ENCODE results near the gene CACNA1E.

Gene CACNA1E

GRCh38 chr1:181701891-181702290 lies 218.6 kb downstream of the CACNA1E start:
- Histone ChIP-seq H3K27me3 (ENCODE audit: control insufficient read depth, insufficient read depth, low read length) (no peaks in the 10 kb centered on the region), H3K9ac (ENCODE audit: low read length) (no peak overlapping the region), H3K4me3 (ENCODE audit: low read length) (no peak overlapping the region), H3K27ac (ENCODE audit: low read depth, low read length) (no peak overlapping the region), H3K36me3 (ENCODE audit: control insufficient read depth, insufficient read depth, low read length) (no peaks in the 10 kb centered on the region), H3K4me1 (ENCODE audit: control insufficient read depth, insufficient read depth, low read length) (no peaks in the 10 kb centered on the region)

- no peak overlapping the region for H3K4me3 ChIP-seq (ENCODE audit: low read length)
- H3K27ac ChIP-seq (ENCODE audit: low read depth, low read length): no peak overlapping the region
- no peaks in the 10 kb centered on the region for H3K27me3 ChIP-seq (ENCODE audit: control insufficient read depth, insufficient read depth, low read length)
- no peaks in the 10 kb centered on the region for H3K36me3 ChIP-seq (ENCODE audit: control insufficient read depth, insufficient read depth, low read length)
- H3K9ac ChIP-seq (ENCODE audit: low read length): no peak overlapping the region
- no peaks in the 10 kb centered on the region for H3K4me1 ChIP-seq (ENCODE audit: control insufficient read depth, insufficient read depth, low read length)
Observed at GRCh38 chr1:181704546-181704945, 221.2 kb downstream of the CACNA1E start.

- Histone ChIP-seq H3K9ac (ENCODE audit: low read length) (no peak overlapping the region), H3K4me3 (ENCODE audit: low read length) (no peak overlapping the region), H3K4me1 (ENCODE audit: control insufficient read depth, insufficient read depth, low read length) (no peaks in the 10 kb centered on the region), H3K36me3 (ENCODE audit: control insufficient read depth, insufficient read depth, low read length) (no peaks in the 10 kb centered on the region), H3K27ac (ENCODE audit: low read depth, low read length) (no peak overlapping the region), H3K27me3 (ENCODE audit: control insufficient read depth, insufficient read depth, low read length) (no peaks in the 10 kb centered on the region)
Observed at GRCh38 chr1:181711820-181712219, 228.5 kb downstream of the CACNA1E start.

- no peaks in the 10 kb centered on the region for H3K27me3 ChIP-seq (ENCODE audit: control insufficient read depth, insufficient read depth, low read length)
- no peaks in the 10 kb centered on the region for H3K36me3 ChIP-seq (ENCODE audit: control insufficient read depth, insufficient read depth, low read length)
- no peaks in the 10 kb centered on the region for H3K4me1 ChIP-seq (ENCODE audit: control insufficient read depth, insufficient read depth, low read length)
- H3K9ac ChIP-seq (ENCODE audit: low read length): no peak overlapping the region
- no peak overlapping the region for H3K27ac ChIP-seq (ENCODE audit: low read depth, low read length)
- no peak overlapping the region for H3K4me3 ChIP-seq (ENCODE audit: low read length)
Observed at GRCh38 chr1:181712711-181713110, 229.4 kb downstream of the CACNA1E start.

- Histone ChIP-seq H3K27ac (ENCODE audit: low read depth, low read length) (no peak overlapping the region), H3K36me3 (ENCODE audit: control insufficient read depth, insufficient read depth, low read length) (no peaks in the 10 kb centered on the region), H3K4me1 (ENCODE audit: control insufficient read depth, insufficient read depth, low read length) (no peaks in the 10 kb centered on the region), H3K9ac (ENCODE audit: low read length) (no peak overlapping the region), H3K4me3 (ENCODE audit: low read length) (no peak overlapping the region), H3K27me3 (ENCODE audit: control insufficient read depth, insufficient read depth, low read length) (no peaks in the 10 kb centered on the region)
Observed at GRCh38 chr1:181714428-181714827, 231.1 kb downstream of the CACNA1E start.

GRCh38 chr1:181718034-181718433 lies 234.7 kb downstream of the CACNA1E start:
- Histone ChIP-seq H3K27me3 (ENCODE audit: control insufficient read depth, insufficient read depth, low read length) (no peaks in the 10 kb centered on the region), H3K4me1 (ENCODE audit: control insufficient read depth, insufficient read depth, low read length) (no peaks in the 10 kb centered on the region), H3K27ac (ENCODE audit: low read depth, low read length) (no peak overlapping the region), H3K36me3 (ENCODE audit: control insufficient read depth, insufficient read depth, low read length) (no peaks in the 10 kb centered on the region), H3K4me3 (ENCODE audit: low read length) (no peak overlapping the region), H3K9ac (ENCODE audit: low read length) (no peak overlapping the region)

- Histone ChIP-seq H3K9ac (ENCODE audit: low read length) (no peak overlapping the region), H3K36me3 (ENCODE audit: control insufficient read depth, insufficient read depth, low read length) (no peaks in the 10 kb centered on the region), H3K27me3 (ENCODE audit: control insufficient read depth, insufficient read depth, low read length) (no peaks in the 10 kb centered on the region)
Observed at GRCh38 chr1:181726320-181727012, 243.1 kb downstream of the CACNA1E start.

GRCh38 chr1:181730606-181731005 lies 247.3 kb downstream of the CACNA1E start:
- H3K36me3 ChIP-seq (ENCODE audit: control insufficient read depth, insufficient read depth, low read length): no peaks in the 10 kb centered on the region

More at GRCh38 chr1:181726320-181727012, 243.1 kb downstream of the CACNA1E start:
- H3K4me3 ChIP-seq (ENCODE audit: low read length): no peak overlapping the region
- H3K4me1 ChIP-seq (ENCODE audit: control insufficient read depth, insufficient read depth, low read length): no peaks in the 10 kb centered on the region
- no peak overlapping the region for H3K27ac ChIP-seq (ENCODE audit: low read depth, low read length)

GRCh38 chr1:181732218-181732990 lies 249.1 kb downstream of the CACNA1E start:
- Histone ChIP-seq H3K4me1 (ENCODE audit: control insufficient read depth, insufficient read depth, low read length) (no peaks in the 10 kb centered on the region), H3K27me3 (ENCODE audit: control insufficient read depth, insufficient read depth, low read length) (no peaks in the 10 kb centered on the region)

More at GRCh38 chr1:181730606-181731005, 247.3 kb downstream of the CACNA1E start:
- Histone ChIP-seq H3K27me3 (ENCODE audit: control insufficient read depth, insufficient read depth, low read length) (no peaks in the 10 kb centered on the region), H3K4me1 (ENCODE audit: control insufficient read depth, insufficient read depth, low read length) (no peaks in the 10 kb centered on the region), H3K27ac (ENCODE audit: low read depth, low read length) (no peak overlapping the region), H3K4me3 (ENCODE audit: low read length) (no peak overlapping the region), H3K9ac (ENCODE audit: low read length) (no peak overlapping the region)

GRCh38 chr1:181733486-181733885 lies 250.2 kb downstream of the CACNA1E start:
- Histone ChIP-seq H3K36me3 (ENCODE audit: control insufficient read depth, insufficient read depth, low read length) (no peaks in the 10 kb centered on the region), H3K4me3 (ENCODE audit: low read length) (no peak overlapping the region), H3K27ac (ENCODE audit: low read depth, low read length) (no peak overlapping the region), H3K4me1 (ENCODE audit: control insufficient read depth, insufficient read depth, low read length) (no peaks in the 10 kb centered on the region), H3K9ac (ENCODE audit: low read length) (no peak overlapping the region), H3K27me3 (ENCODE audit: control insufficient read depth, insufficient read depth, low read length) (no peaks in the 10 kb centered on the region)

More at GRCh38 chr1:181732218-181732990, 249.1 kb downstream of the CACNA1E start:
- Histone ChIP-seq H3K9ac (ENCODE audit: low read length) (no peak overlapping the region), H3K4me3 (ENCODE audit: low read length) (no peak overlapping the region), H3K27ac (ENCODE audit: low read depth, low read length) (no peak overlapping the region), H3K36me3 (ENCODE audit: control insufficient read depth, insufficient read depth, low read length) (no peaks in the 10 kb centered on the region)

- no peak overlapping the region for H3K27ac ChIP-seq (ENCODE audit: low read depth, low read length)
- no peaks in the 10 kb centered on the region for H3K36me3 ChIP-seq (ENCODE audit: control insufficient read depth, insufficient read depth, low read length)
- H3K9ac ChIP-seq (ENCODE audit: low read length): no peak overlapping the region
- H3K4me3 ChIP-seq (ENCODE audit: low read length): no peak overlapping the region
- no peaks in the 10 kb centered on the region for H3K27me3 ChIP-seq (ENCODE audit: control insufficient read depth, insufficient read depth, low read length)
- H3K4me1 ChIP-seq (ENCODE audit: control insufficient read depth, insufficient read depth, low read length): no peaks in the 10 kb centered on the region
Observed at GRCh38 chr1:181737056-181737455, 253.7 kb downstream of the CACNA1E start.

GRCh38 chr1:181739214-181739613 lies 255.9 kb downstream of the CACNA1E start:
- Histone ChIP-seq H3K27me3 (ENCODE audit: control insufficient read depth, insufficient read depth, low read length) (no peaks in the 10 kb centered on the region), H3K4me3 (ENCODE audit: low read length) (no peak overlapping the region), H3K9ac (ENCODE audit: low read length) (no peak overlapping the region), H3K36me3 (ENCODE audit: control insufficient read depth, insufficient read depth, low read length) (no peaks in the 10 kb centered on the region), H3K4me1 (ENCODE audit: control insufficient read depth, insufficient read depth, low read length) (no peaks in the 10 kb centered on the region), H3K27ac (ENCODE audit: low read depth, low read length) (no peak overlapping the region)
